CD14-positive monocyte (primary cell): ENCODE measurements around the gene SH2D7. TPM values are rescaled to one million over a fixed set of nuclear protein-coding genes. Genes with fewer than 3 reads are reported as not detected.

Source experiments
- DNase-seq, 3 donors: peaks; one replicate each; pipeline ENCODE4 v3.0.0-alpha.2; 2011 to 2022
- H2AFZ ChIP-seq: 2 replicates; pipeline ENCODE4 v1.6.0; 2012; ENCODE audit warnings: mild to moderate bottlenecking, low read depth, low read length, inconsistent platforms; ENCODE audit not compliant: insufficient read depth, poor library complexity, severe bottlenecking
- H3K27ac ChIP-seq, 2 donors: 1 replicate in 1 of 2; 2 replicates in 1 of 2; pipeline ENCODE4 v1.5.1; 2012 to 2013; ENCODE audit warnings: low read length in 2 of 2, control low read depth in 1 of 2, inconsistent platforms in 1 of 2, low read depth in 1 of 2, mild to moderate bottlenecking in 1 of 2
- H3K27me3 ChIP-seq, 2 donors: one replicate each; pipeline versions ENCODE4 v1.6.0 to v1.6.1; 2011 to 2013; ENCODE audit warnings: low read length in 2 of 2; ENCODE audit not compliant: control insufficient read depth in 2 of 2, insufficient read depth in 2 of 2
- H3K36me3 ChIP-seq, 2 donors: replicated peaks in 1 of 2; 1 replicate in 1 of 2; 2 replicates in 1 of 2; pipeline versions ENCODE4 v1.5.1 to v1.6.1; 2012 to 2013; ENCODE audit warnings: low read length in 2 of 2, control low read depth in 1 of 2, inconsistent platforms in 1 of 2, mild to moderate bottlenecking in 1 of 2; ENCODE audit not compliant: insufficient read depth in 2 of 2, control insufficient read depth in 1 of 2
- H3K4me1 ChIP-seq, 2 donors: 1 replicate in 1 of 2; 2 replicates in 1 of 2; pipeline versions ENCODE4 v1.5.1 to v1.6.1; 2012 to 2013; ENCODE audit warnings: low read length in 2 of 2, control low read depth in 1 of 2, inconsistent platforms in 1 of 2, mild to moderate bottlenecking in 1 of 2, moderate library complexity in 1 of 2; ENCODE audit not compliant: insufficient read depth in 2 of 2, control insufficient read depth in 1 of 2
- H3K4me2 ChIP-seq: replicated peaks from 2 replicates; pipeline ENCODE3; 2012; ENCODE audit warnings: low read length, moderate library complexity, mild to moderate bottlenecking; ENCODE audit not compliant: poor library complexity, severe bottlenecking; ENCODE audit errors: extremely low read depth
- H3K4me3 ChIP-seq, 3 experiments: fragments of 200-600 bp in 1 of 3; sonication (generic) in 1 of 3; replicated peaks in 1 of 3; 1 replicate in 2 of 3; 2 replicates in 1 of 3; pipeline ENCODE4 v1.5.1; 2011 to 2013; ENCODE audit warnings: low read length in 3 of 3, mild to moderate bottlenecking in 3 of 3, control low read depth in 2 of 3, low read depth in 2 of 3, inconsistent platforms in 1 of 3, moderate library complexity in 1 of 3
- H3K79me2 ChIP-seq: 2 replicates; pipeline ENCODE4 v1.6.0; 2012; ENCODE audit warnings: mild to moderate bottlenecking, control low read depth, inconsistent platforms, low read length, moderate library complexity; ENCODE audit not compliant: insufficient read depth
- H3K9ac ChIP-seq: 2 replicates; pipeline ENCODE4 v1.6.0; 2017; ENCODE audit warnings: low read length, mild to moderate bottlenecking; ENCODE audit not compliant: insufficient read depth, poor library complexity, severe bottlenecking
- H3K9me3 ChIP-seq, 2 donors: replicated peaks in 1 of 2; 1 replicate in 1 of 2; 2 replicates in 1 of 2; pipeline versions ENCODE4 v1.5.1 to v1.6.1; 2012 to 2013; ENCODE audit warnings: low read length in 2 of 2, control low read depth in 1 of 2; ENCODE audit not compliant: control insufficient read depth in 1 of 2, insufficient read depth in 1 of 2
- H4K20me1 ChIP-seq: 2 replicates; pipeline ENCODE4 v1.6.0; 2012; ENCODE audit warnings: mild to moderate bottlenecking, low read length, control low read depth, moderate library complexity; ENCODE audit not compliant: insufficient read depth
- H3K27ac Mint-ChIP-seq, 7 donors: one replicate each; pipeline ENCODE4 v1.8.0; 2020; ENCODE audit warnings: mild to moderate bottlenecking in 7 of 7, mixed read lengths in 7 of 7, moderate library complexity in 6 of 7, inconsistent platforms in 2 of 7
- H3K27me3 Mint-ChIP-seq, 3 donors: one replicate each; pipeline ENCODE4 v1.8.0; 2021 to 2022; ENCODE audit warnings: low read depth in 3 of 3, mild to moderate bottlenecking in 3 of 3, mixed read lengths in 3 of 3, moderate library complexity in 3 of 3, inconsistent platforms in 1 of 3
- H3K36me3 Mint-ChIP-seq, 2 donors: one replicate each; pipeline ENCODE4 v1.8.0; 2020; ENCODE audit warnings: mixed read lengths in 2 of 2, inconsistent platforms in 1 of 2, mild to moderate bottlenecking in 1 of 2
- H3K4me1 Mint-ChIP-seq: one replicate; pipeline ENCODE4 v1.8.0; 2020; ENCODE audit warnings: mild to moderate bottlenecking, mixed read lengths
- H3K4me3 Mint-ChIP-seq, 2 donors: one replicate each; pipeline ENCODE4 v1.8.0; 2020; ENCODE audit warnings: mild to moderate bottlenecking in 2 of 2, mixed read lengths in 2 of 2, moderate library complexity in 1 of 2
- H3K9me3 Mint-ChIP-seq, 7 donors: one replicate each; pipeline ENCODE4 v1.8.0; 2020 to 2022; ENCODE audit warnings: mixed read lengths in 7 of 7, mild to moderate bottlenecking in 6 of 7, moderate library complexity in 6 of 7, inconsistent platforms in 2 of 7
- CTCF ChIP-seq: fragments of 200-600 bp; IDR thresholded peaks from one replicate; pipeline ENCODE4 v1.8.0; 2022; ENCODE audit warnings: antibody characterized with exemption, mild to moderate bottlenecking
- WGBS: methylation state at CpG from one replicate; pipeline ENCODE4 v1.1.5; 2013; ENCODE audit warnings: missing lambda C conversion rate; ENCODE audit not compliant: insufficient coverage; 5-methylcytosine and 5-hydroxymethylcytosine counted together
- intact Hi-C, 2 donors: fragments of 100-400 bp; cut with micrococcal nuclease; formaldehyde crosslinking; loops; one replicate each; pipeline versions ENCODE4 v1.15.0 to v1.15.1; 2023
- polyA plus RNA-seq, 3 donors: library from polyadenylated mRNA; depleted of rRNA in 1 of 3; unstranded in 2 of 3; stranded (reverse) in 1 of 3; fragments of 300-500 nt in 2 of 3; fragments of >200 nt in 1 of 3; fragmentation: Illumina TruSeq in 2 of 3; gene quantifications; 1 replicate in 2 of 3; 2 replicates in 1 of 3; pipeline ENCODE4 v1.2.3, GENCODE V29; 2012 to 2021

The SH2D7 gene
- polyA plus RNA-seq, 3 donors: not detected

DNA sequence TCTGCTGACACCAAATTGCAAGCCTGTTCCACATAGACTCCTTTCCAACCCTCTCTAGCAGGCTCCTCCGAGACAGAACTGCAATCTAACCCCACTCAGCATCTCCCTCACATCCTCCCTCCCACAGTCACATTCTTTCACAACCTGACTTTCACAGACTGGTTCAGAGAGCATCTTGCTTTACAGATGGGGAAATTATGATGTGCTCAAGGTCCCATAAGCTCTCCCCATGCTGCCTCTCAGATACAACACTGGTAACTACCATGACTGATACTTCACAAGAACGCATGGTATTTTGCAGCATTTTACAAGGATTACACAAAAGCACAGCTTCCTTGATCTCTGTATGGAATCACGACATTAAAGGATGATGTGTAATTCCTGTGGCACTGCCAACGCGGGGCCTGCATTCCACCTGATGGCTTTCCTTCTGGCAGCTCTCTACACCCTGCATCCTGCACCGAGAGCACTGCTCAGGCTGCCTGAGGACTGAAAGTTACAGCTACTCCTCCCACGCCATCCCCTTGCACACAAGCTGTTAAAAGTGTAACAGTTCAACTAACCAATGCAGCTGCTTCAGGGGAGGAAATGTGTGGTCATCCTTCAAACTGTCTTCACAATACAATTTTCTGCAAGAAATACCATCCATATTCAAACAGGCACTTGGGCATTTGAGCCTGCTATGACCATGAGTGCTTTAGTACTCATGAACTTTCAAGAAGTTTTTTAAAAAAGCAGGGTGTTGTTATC, 42.5 kb upstream of the SH2D7 start:
- Mint-ChIP-seq H3K36me3 (peaks cover 28 to 39% of the 10 kb centered on the region in 2 donors), H3K27ac (peak overlapping the region in 4 of 7 donors; percentile 14 to 73 (median 45)), H3K27me3 (no peaks in the 10 kb centered on the region), H3K4me3 (peak overlapping the region in 1 of 2 donors; percentile 62), H3K9me3 (no peaks in the 10 kb centered on the region), H3K4me1 (peaks cover 76% of the 10 kb centered on the region)
- Histone ChIP-seq H3K36me3 (peaks cover 7 to 25% of the 10 kb centered on the region in 2 donors), H3K27ac (peak overlapping the region in 1 of 2 donors; percentile 33), H4K20me1 (peaks cover 73% of the 10 kb centered on the region), H3K9me3 (no peaks in the 10 kb centered on the region), H3K4me2 (no peak overlapping the region), H3K79me2 (peaks cover 91% of the 10 kb centered on the region), H3K4me3 (no peak overlapping the region), H3K27me3 (no peaks in the 10 kb centered on the region), H3K4me1 (peaks cover 58 to 65% of the 10 kb centered on the region in 2 donors), H3K9ac (no peak overlapping the region), H2AFZ (no peak overlapping the region)
- 6% methylated on average over 6 of the region's 7 CpGs for WGBS
- intact Hi-C loops: no loop called here
- no peak for TF ChIP-seq CTCF
- DNase-seq: peak in 1 of 3 donors; percentile 38

DNA sequence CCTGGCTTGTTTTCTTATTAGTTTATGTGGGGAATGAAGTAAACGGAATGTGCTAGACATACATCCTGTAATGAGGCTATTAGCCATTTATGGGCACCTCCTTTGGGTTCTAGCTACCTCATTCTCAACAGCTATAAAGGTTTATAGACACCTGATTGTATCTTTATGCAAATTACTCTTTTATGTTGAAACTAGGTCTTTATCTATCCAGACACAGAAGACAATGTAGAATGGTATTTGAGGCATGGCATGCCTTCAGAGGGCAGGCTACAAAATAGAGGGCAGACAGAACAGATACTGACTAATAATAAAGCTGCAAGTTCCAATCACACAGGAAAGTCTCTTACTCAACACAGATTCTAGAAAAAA, 41.9 kb upstream of the SH2D7 start:
- no peaks in the 10 kb centered on the region for H3K9me3 Mint-ChIP-seq
- Histone ChIP-seq H3K9me3 (no peaks in the 10 kb centered on the region), H3K79me2 (peaks cover 93% of the 10 kb centered on the region), H2AFZ (no peak overlapping the region), H3K4me3 (no peak overlapping the region), H3K4me1 (peaks cover 59 to 64% of the 10 kb centered on the region in 2 donors), H3K36me3 (peaks cover 7 to 25% of the 10 kb centered on the region in 2 donors), H3K9ac (no peak overlapping the region), H3K27me3 (no peaks in the 10 kb centered on the region), H4K20me1 (peaks cover 79% of the 10 kb centered on the region), H3K27ac (peak overlapping the region in 1 of 2 donors; percentile 33), H3K4me2 (no peak overlapping the region)
- intact Hi-C loops: no loop called here
- peaks cover 29 to 40% of the 10 kb centered on the region in 2 donors for H3K36me3 Mint-ChIP-seq
- peaks cover 79% of the 10 kb centered on the region for H3K4me1 Mint-ChIP-seq
- H3K4me3 Mint-ChIP-seq: no peak overlapping the region
- WGBS: no CpG with 5 or more reads among the region's 1 CpG
- no peak for TF ChIP-seq CTCF
- H3K27ac Mint-ChIP-seq: peak overlapping the region in 1 of 7 donors; percentile 38
- no peak for DNase-seq
- H3K27me3 Mint-ChIP-seq: no peaks in the 10 kb centered on the region
